Glutamatergic neuron (in vitro differentiated cells): ENCODE data around the gene PTPRN2. TPM values are rescaled to one million over a fixed set of nuclear protein-coding genes. Genes with fewer than 3 reads are reported as not detected.
A peak's percentile ranks its signal among the peaks of the same experiment; 100 is the strongest.
"Not testable (repeated sequence)": the region's sequence is repeated elsewhere in the genome, so short reads cannot be mapped to it uniquely, and the experiment has no call there.

Experiments used
- DNase-seq: peaks from one replicate; pipeline ENCODE4 v3.0.0; 2022
- H3K27ac Mint-ChIP-seq: one replicate; pipeline ENCODE4 v1.8.0; 2020; ENCODE audit warnings: mild to moderate bottlenecking, mixed read lengths, inconsistent platforms; ENCODE audit not compliant: unreplicated experiment
- H3K27me3 Mint-ChIP-seq: one replicate; pipeline ENCODE4 v1.8.0; 2020; ENCODE audit warnings: mild to moderate bottlenecking, moderate library complexity, mixed read lengths, inconsistent platforms; ENCODE audit not compliant: unreplicated experiment
- H3K36me3 Mint-ChIP-seq: one replicate; pipeline ENCODE4 v1.8.0; 2020; ENCODE audit warnings: mild to moderate bottlenecking, mixed read lengths, inconsistent platforms; ENCODE audit not compliant: unreplicated experiment
- H3K4me1 Mint-ChIP-seq: one replicate; pipeline ENCODE4 v1.8.0; 2020; ENCODE audit warnings: mild to moderate bottlenecking, low read depth, mixed read lengths, inconsistent platforms; ENCODE audit not compliant: unreplicated experiment
- H3K4me3 Mint-ChIP-seq: one replicate; pipeline ENCODE4 v1.8.0; 2020; ENCODE audit warnings: mild to moderate bottlenecking, mixed read lengths, inconsistent platforms; ENCODE audit not compliant: unreplicated experiment
- H3K9me3 Mint-ChIP-seq: one replicate; pipeline ENCODE4 v1.8.0; 2020; ENCODE audit warnings: mild to moderate bottlenecking, moderate library complexity, mixed read lengths, inconsistent platforms; ENCODE audit not compliant: unreplicated experiment
- total RNA-seq: library from RNA; stranded (reverse); fragmentation: NEBNext Ultra II Directional; extraction: Animal tissue kit (Norgen Biotek cat#: 25700); gene quantifications from one replicate; pipeline ENCODE4 v1.2.1, GENCODE V29; 2021; ENCODE audit not compliant: unreplicated experiment
- TF ChIP-seq, protein P1 (sequence below): fragments of 200-600 bp; sonication (generic); IDR thresholded peaks from one replicate; pipeline ENCODE4 v1.5.0; 2021; ENCODE audit not compliant: partially characterized antibody, unreplicated experiment

PTPRN2 gene
- total RNA-seq, 1 donor from 2014 or later: 49.0 TPM

GRCh38 chr7:157502701-157503111 lies 1084.9 kb downstream of the PTPRN2 start:
- H3K4me3 Mint-ChIP-seq: no peak overlapping the region

GRCh38 chr7:157501581-157501980 lies 1086.0 kb downstream of the PTPRN2 start:
- H3K4me3 Mint-ChIP-seq: no peak overlapping the region
- peaks cover 4% of the 10 kb centered on the region for H3K27me3 Mint-ChIP-seq
- peaks cover 6% of the 10 kb centered on the region for H3K9me3 Mint-ChIP-seq
- H3K4me1 Mint-ChIP-seq: peaks cover 2% of the 10 kb centered on the region
- no peak for DNase-seq
- no peak overlapping the region for H3K27ac Mint-ChIP-seq
- TF ChIP-seq, protein P1, sequence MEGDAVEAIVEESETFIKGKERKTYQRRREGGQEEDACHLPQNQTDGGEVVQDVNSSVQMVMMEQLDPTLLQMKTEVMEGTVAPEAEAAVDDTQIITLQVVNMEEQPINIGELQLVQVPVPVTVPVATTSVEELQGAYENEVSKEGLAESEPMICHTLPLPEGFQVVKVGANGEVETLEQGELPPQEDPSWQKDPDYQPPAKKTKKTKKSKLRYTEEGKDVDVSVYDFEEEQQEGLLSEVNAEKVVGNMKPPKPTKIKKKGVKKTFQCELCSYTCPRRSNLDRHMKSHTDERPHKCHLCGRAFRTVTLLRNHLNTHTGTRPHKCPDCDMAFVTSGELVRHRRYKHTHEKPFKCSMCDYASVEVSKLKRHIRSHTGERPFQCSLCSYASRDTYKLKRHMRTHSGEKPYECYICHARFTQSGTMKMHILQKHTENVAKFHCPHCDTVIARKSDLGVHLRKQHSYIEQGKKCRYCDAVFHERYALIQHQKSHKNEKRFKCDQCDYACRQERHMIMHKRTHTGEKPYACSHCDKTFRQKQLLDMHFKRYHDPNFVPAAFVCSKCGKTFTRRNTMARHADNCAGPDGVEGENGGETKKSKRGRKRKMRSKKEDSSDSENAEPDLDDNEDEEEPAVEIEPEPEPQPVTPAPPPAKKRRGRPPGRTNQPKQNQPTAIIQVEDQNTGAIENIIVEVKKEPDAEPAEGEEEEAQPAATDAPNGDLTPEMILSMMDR: no peak
- peaks cover 2% of the 10 kb centered on the region for H3K36me3 Mint-ChIP-seq

More at GRCh38 chr7:157502701-157503111, 1084.9 kb downstream of the PTPRN2 start:
- no peak for DNase-seq
- TF ChIP-seq, protein P1: no peak
- peaks cover 2% of the 10 kb centered on the region for H3K27me3 Mint-ChIP-seq
- H3K9me3 Mint-ChIP-seq: peaks cover 6% of the 10 kb centered on the region
- no peak overlapping the region for H3K27ac Mint-ChIP-seq
- H3K4me1 Mint-ChIP-seq: peaks cover 2% of the 10 kb centered on the region
- H3K36me3 Mint-ChIP-seq: peaks cover 7% of the 10 kb centered on the region

DNA sequence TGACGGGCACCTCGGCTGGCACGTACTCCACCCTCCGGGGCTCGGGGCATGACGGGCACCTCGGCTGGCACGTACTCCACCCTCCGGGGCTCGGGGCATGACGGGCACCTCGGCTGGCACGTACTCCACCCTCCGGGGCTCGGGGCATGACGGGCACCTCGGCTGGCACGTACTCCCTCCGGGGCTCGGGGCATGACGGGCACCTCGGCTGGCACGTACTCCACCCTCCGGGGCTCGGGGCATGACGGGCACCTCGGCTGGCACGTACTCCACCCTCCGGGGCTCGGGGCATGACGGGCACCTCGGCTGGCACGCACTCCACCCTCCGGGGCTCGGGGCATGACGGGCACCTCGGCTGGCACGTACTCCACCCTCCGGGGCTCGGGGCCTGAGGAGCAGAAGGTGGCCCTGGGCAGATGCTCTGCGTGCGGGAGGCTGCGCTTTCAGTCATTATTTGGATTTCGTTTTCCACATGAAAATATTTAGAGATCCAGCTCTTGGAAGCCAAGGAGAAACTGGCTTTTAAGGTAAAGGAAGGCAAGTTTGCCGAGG lies 1086.6 kb downstream of the PTPRN2 start:
- not testable (repeated sequence) for H3K9me3 Mint-ChIP-seq, H3K27ac Mint-ChIP-seq, H3K4me3 Mint-ChIP-seq, H3K4me1 Mint-ChIP-seq, DNase-seq, H3K36me3 Mint-ChIP-seq, H3K27me3 Mint-ChIP-seq

GRCh38 chr7:157500171-157500960 lies 1087.3 kb downstream of the PTPRN2 start:
- peak overlapping the region; percentile 52 for H3K27ac Mint-ChIP-seq
- DNase-seq: no peak
- peaks cover 6% of the 10 kb centered on the region for H3K9me3 Mint-ChIP-seq
- H3K4me3 Mint-ChIP-seq: no peak overlapping the region
- H3K4me1 Mint-ChIP-seq: peaks cover 2% of the 10 kb centered on the region
- H3K27me3 Mint-ChIP-seq: peaks cover 4% of the 10 kb centered on the region
- TF ChIP-seq, protein P1: no peak
- no peaks in the 10 kb centered on the region for H3K36me3 Mint-ChIP-seq

- H3K4me1 Mint-ChIP-seq: peaks cover 2% of the 10 kb centered on the region
- H3K9me3 Mint-ChIP-seq: peaks cover 6% of the 10 kb centered on the region
- no peaks in the 10 kb centered on the region for H3K36me3 Mint-ChIP-seq
- peak overlapping the region; percentile 52 for H3K27ac Mint-ChIP-seq
- TF ChIP-seq, protein P1: no peak
- peaks cover 4% of the 10 kb centered on the region for H3K27me3 Mint-ChIP-seq
- DNase-seq: no peak
- H3K4me3 Mint-ChIP-seq: no peak overlapping the region
These were observed 1087.8 kb downstream of the PTPRN2 start for GRCh38 chr7:157499835-157500153.
